G401.6 (cell line): ENCODE results near the gene PCBP3.

Source experiments
- FAIRE-seq: peaks from 2 replicates; lab custom pipeline; 2012; peaks lifted over from hg19 to GRCh38; lab: Jason Lieb, UNC

The PCBP3 gene

GRCh38 chr21:45982758-45983648 is 339.5 kb downstream of the PCBP3 start:
- FAIRE-seq, result no peak

GRCh38 chr21:45983649-45983965 is 340.1 kb downstream of the PCBP3 start:
- FAIRE-seq, result no peak

DNA sequence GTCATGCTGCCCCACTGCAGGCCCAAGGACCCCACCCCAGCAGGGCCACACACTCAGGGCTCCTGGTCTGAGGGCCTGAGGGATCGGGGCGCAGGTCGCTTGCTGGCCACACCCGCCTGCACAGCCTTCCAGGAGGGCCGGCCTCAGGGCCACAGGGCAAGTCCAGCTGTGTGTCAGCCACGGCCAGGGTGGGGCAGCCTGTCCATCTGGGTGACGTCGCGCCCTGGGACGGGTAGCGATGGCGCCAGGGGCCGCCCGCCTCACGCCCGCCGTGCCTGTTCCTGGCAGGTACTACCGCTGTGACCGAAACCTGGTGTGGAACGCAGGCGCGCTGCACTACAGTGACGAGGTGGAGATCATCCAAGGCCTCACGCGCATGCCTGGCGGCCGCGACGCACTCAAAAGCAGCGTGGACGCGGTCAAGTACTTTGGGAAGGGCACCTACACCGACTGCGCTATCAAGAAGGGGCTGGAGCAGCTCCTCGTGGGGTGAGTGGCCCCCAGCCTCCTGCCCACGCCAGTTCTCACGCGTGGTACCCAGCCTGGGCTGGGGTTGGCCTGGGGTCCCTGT is 340.5 kb downstream of the PCBP3 start:
- FAIRE-seq, result no peak

GRCh38 chr21:45984584-45985095 is 341.1 kb downstream of the PCBP3 start:
- FAIRE-seq, result no peak

- no peak for FAIRE-seq
These were observed 342.2 kb downstream of the PCBP3 start for GRCh38 chr21:45985471-45986315.

GRCh38 chr21:45986316-45987051 is 343.0 kb downstream of the PCBP3 start:
- no peak for FAIRE-seq

DNA sequence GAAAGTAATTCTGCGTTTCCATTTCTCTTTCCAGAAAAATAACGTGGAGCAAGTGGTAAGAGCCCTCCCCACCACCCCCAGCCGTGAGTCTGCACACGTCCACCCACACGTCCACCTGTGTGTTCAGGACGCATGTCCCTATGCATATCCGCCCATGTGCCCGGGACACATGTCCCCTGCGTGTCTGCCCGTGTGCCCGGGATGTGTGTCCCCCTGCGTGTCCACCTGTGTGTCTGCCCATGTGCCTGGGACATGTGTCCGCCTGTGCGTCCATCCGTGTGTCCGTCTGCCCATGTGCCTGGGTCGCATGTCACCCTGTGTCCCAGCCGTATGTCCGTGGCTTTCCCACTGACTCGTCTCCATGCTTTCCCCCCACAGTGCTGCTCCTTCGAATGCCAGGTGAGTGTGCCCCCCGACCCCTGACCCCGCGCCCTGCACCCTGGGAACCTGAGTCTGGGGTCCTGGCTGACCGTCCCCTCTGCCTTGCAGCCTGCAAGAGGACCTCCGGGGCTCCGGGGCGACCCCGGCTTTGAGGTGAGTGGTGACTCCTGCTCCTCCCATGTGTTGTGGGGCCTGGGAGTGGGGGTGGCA is 343.7 kb downstream of the PCBP3 start:
- no peak for FAIRE-seq

DNA sequence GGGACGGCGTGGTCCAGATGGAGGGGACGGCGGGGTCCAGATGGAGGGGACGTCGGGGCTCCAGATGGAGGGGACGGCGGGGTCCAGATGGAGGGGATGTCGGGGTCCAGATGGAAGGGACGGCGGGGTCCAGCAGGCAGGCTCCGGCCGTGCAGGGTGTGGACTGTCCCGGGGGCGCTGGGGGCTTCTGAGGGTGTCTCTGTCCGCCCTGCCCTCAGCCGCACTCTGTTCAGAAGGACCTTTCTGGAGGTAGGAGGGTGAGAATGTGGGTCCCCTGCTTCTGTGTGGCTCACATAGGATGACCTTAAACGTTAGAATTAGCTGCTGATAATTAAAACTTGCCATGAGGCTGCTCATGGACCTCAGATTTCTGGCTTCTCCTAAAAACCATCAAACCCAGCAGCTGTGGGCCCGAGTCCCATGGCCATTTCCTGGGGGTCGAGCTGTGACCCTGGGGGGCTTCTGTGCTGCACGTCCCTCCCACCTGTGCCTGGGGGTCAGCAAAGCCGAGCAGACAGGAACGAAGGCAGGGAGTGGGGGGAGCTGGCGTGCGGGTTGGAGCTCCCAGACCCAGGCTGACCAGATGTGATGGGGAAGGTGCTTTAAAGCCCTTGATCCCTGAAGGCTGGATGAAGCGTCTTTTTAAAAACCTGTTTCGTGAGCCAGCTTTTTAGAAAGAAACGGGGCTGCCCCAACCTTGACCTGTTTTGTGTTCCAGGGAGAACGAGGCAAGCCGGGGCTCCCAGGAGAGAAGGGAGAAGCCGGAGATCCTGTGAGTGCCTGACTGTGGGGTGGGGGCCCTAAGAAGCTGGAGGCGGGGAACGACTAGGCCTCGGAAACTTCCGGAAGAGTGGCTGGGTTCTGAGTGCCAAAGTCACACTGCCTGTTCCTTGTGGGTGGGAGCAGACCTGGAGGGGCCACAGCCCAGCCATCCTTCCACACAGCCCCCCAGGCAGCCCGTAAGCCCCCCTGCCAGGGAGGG is 345.1 kb downstream of the PCBP3 start:
- no peak for FAIRE-seq

DNA sequence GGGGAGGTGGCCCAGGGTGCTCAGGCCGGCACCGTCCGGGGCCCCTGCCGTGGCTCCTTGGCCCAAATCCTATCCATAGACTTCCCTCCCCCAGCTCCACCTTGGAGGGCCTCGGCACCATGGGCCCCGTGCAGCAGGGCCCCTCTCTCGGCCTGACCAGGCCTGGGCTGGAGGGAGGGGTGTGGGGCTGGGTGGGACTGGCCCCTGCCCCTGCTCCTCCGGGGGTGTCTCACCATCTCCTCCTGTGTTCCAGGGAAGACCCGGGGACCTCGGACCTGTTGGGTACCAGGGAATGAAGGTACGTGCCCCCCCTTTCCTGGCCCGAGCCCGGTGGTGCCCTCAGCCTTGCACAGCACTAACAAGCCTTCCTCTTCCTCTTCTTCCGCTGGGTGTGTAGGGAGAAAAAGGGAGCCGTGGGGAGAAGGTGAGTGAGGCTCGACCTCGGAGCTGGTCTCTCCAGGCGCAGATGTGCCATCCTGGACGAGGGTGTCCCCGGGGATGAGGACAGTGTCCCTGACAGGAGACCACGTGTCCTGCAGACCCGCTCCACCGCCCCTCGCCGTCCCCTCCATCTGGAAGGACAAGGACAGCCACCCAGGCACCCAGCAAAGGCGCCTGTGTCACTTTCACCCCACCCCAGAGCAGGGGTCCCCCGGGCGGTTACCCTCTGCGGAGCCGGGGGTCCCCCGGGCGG is 346.0 kb downstream of the PCBP3 start:
- no peak for FAIRE-seq

GRCh38 chr21:45990049-45990711 is 346.7 kb downstream of the PCBP3 start:
- FAIRE-seq, result no peak

DNA sequence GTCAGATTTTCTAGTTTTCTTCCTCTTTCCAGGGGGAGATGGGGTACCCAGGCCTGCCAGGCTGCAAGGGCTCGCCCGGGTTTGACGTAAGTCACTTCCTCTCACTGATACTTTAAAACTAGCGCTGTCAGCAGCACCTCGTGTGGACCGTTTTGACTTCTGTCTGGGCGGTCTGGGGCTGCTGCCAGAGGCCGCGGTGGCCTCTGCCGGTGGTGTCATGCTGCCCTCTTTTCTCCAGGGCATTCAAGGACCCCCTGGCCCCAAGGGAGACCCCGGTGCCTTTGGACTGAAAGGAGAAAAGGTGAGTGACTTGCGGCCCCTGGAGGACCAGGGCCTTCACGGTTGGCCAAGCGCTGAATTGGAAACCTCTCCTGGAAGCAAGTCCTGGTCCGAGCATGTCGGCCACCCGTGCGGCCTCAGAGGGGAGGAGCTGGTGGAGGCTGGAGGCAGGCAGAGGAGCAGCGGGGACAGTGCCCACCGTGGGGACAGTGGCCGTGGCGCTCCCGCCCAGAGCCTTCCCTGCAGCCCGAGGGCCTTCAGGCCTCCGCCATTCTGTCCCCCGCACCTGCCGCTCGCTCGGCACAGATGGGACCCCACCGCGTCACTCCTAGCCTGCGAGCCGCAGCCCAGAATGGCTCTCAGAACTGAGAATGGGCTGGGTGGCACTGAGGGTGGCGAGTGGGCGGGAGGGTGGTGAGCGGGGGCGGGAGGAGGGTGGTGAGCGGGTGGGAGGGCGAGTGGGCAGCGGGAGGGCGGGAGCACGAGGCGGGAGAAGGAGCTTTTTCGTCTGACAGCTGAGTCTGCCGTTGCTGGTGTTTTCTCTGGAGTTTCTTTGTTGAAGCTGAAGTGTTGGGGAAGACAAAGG is 347.4 kb downstream of the PCBP3 start:
- no peak for FAIRE-seq

GRCh38 chr21:45991606-45992300 is 348.2 kb downstream of the PCBP3 start:
- no peak for FAIRE-seq
